DND-41 (cell line): Measurements from ENCODE around the gene PCNX2.
A peak's percentile ranks its signal among the peaks of the same experiment; 100 is the strongest.
"Not testable (repeated sequence)": the region's sequence is repeated elsewhere in the genome, so short reads cannot be mapped to it uniquely, and the experiment has no call there.

ENCODE experiments used
- ATAC-seq: fragments of 200-7000 bp; cut with Tn5 transposase; 3 replicates; pipeline ENCODE4 v1.9.1; 2021; ENCODE audit warnings: low read depth; ENCODE audit not compliant: insufficient read depth
- DNase-seq: peaks from one replicate; pipeline ENCODE4 v3.0.0-alpha.2; 2020
- H2AFZ ChIP-seq: 2 replicates; pipeline ENCODE4 v1.6.0; 2012; ENCODE audit warnings: low read depth, low read length
- H3K27ac ChIP-seq: 2 replicates; pipeline ENCODE4 v1.5.1; 2012; ENCODE audit warnings: low read length, inconsistent platforms
- H3K27me3 ChIP-seq: fragments of 200-600 bp; sonication (generic); 2 replicates; pipeline ENCODE4 v1.6.0; 2012; ENCODE audit warnings: low read length, mild to moderate bottlenecking, inconsistent platforms; ENCODE audit not compliant: insufficient read depth, poor library complexity
- H3K36me3 ChIP-seq: 2 replicates; pipeline ENCODE4 v1.5.1; 2012; ENCODE audit warnings: low read length, inconsistent platforms; ENCODE audit not compliant: insufficient read depth
- H3K4me1 ChIP-seq: 2 replicates; pipeline ENCODE4 v1.5.1; 2012; ENCODE audit warnings: mild to moderate bottlenecking, low read length; ENCODE audit not compliant: insufficient read depth
- H3K4me2 ChIP-seq: 2 replicates; pipeline ENCODE4 v1.6.0; 2012; ENCODE audit warnings: mild to moderate bottlenecking, moderate library complexity, low read length, inconsistent platforms; ENCODE audit not compliant: insufficient read depth
- H3K4me3 ChIP-seq, 2 experiments: fragments of 200-600 bp in 1 of 2; shearing (Covaris generic) in 1 of 2; 2 replicates each; pipeline ENCODE4 v1.5.1; 2012 to 2016; ENCODE audit warnings: inconsistent platforms in 2 of 2, low read length in 2 of 2, mild to moderate bottlenecking in 2 of 2, low read depth in 1 of 2, moderate library complexity in 1 of 2
- H3K79me2 ChIP-seq: 2 replicates; pipeline ENCODE4 v1.6.0; 2012; ENCODE audit warnings: low read length, inconsistent platforms; ENCODE audit not compliant: insufficient read depth
- H3K9ac ChIP-seq: 2 replicates; pipeline ENCODE4 v1.6.0; 2012; ENCODE audit warnings: low read depth, mild to moderate bottlenecking, inconsistent platforms, low read length, moderate library complexity
- H3K9me3 ChIP-seq: 2 replicates; pipeline ENCODE4 v1.5.1; 2012; ENCODE audit warnings: low read length, moderate library complexity, mild to moderate bottlenecking, inconsistent platforms; ENCODE audit not compliant: insufficient read depth, severe bottlenecking
- H4K20me1 ChIP-seq: 2 replicates; pipeline ENCODE4 v1.6.0; 2012; ENCODE audit warnings: low read length; ENCODE audit not compliant: insufficient read depth
- CTCF ChIP-seq: IDR thresholded peaks from 2 replicates; pipeline ENCODE4 v1.5.1; 2012; ENCODE audit warnings: borderline replicate concordance, low read length, moderate library complexity, mild to moderate bottlenecking; ENCODE audit not compliant: poor library complexity, severe bottlenecking; ENCODE audit errors: extremely low read depth
- EZH2 ChIP-seq: IDR thresholded peaks from 3 replicates; pipeline ENCODE4 v1.6.1; 2012; ENCODE audit warnings: borderline replicate concordance, low read depth, mild to moderate bottlenecking, moderate library complexity, low read length, inconsistent platforms; ENCODE audit not compliant: severe bottlenecking

The PCNX2 gene

GRCh38 chr1:233081735-233082134 lies 213.8 kb downstream of the PCNX2 start:
- Histone ChIP-seq H3K27me3 (no peaks in the 10 kb centered on the region), H3K4me2 (no peak overlapping the region), H3K4me3 (no peak overlapping the region), H3K27ac (no peak overlapping the region), H4K20me1 (no peaks in the 10 kb centered on the region), H2AFZ (no peak overlapping the region), H3K9me3 (no peaks in the 10 kb centered on the region), H3K4me1 (no peaks in the 10 kb centered on the region), H3K36me3 (no peaks in the 10 kb centered on the region), H3K79me2 (no peaks in the 10 kb centered on the region), H3K9ac (no peak overlapping the region)
- no peak for TF ChIP-seq CTCF
- TF ChIP-seq EZH2: no peak
- DNase-seq (no peak), ATAC-seq (0 out of 3 replicates have a peak, but pooled peaks have one; percentile 35)

GRCh38 chr1:233080827-233081226 lies 214.7 kb downstream of the PCNX2 start:
- not testable (repeated sequence) for H3K4me1 ChIP-seq, ATAC-seq, H3K79me2 ChIP-seq

GRCh38 chr1:233080286-233080685 lies 215.2 kb downstream of the PCNX2 start:
- no peak for TF ChIP-seq EZH2
- TF ChIP-seq CTCF: no peak
- no peaks in the 10 kb centered on the region for H3K27me3 ChIP-seq
- H2AFZ ChIP-seq: no peak overlapping the region
- no peak overlapping the region for H3K27ac ChIP-seq
- H3K79me2 ChIP-seq: no peaks in the 10 kb centered on the region
- H3K9me3 ChIP-seq: no peaks in the 10 kb centered on the region
- no peak overlapping the region for H3K4me3 ChIP-seq
- H3K9ac ChIP-seq: no peak overlapping the region
- no peaks in the 10 kb centered on the region for H3K36me3 ChIP-seq
- no peaks in the 10 kb centered on the region for H3K4me1 ChIP-seq
- H3K4me2 ChIP-seq: no peak overlapping the region
- H4K20me1 ChIP-seq: no peaks in the 10 kb centered on the region
- ATAC-seq: no peak
- DNase-seq: no peak

More at GRCh38 chr1:233080827-233081226, 214.7 kb downstream of the PCNX2 start:
- not testable (repeated sequence) for H3K36me3 ChIP-seq, H3K9ac ChIP-seq, H3K27ac ChIP-seq, H4K20me1 ChIP-seq, H3K4me2 ChIP-seq, H3K27me3 ChIP-seq, H2AFZ ChIP-seq, DNase-seq, H3K4me3 ChIP-seq, H3K9me3 ChIP-seq

- Histone ChIP-seq H3K4me1 (no peaks in the 10 kb centered on the region), H3K4me3 (no peak overlapping the region), H3K79me2 (no peaks in the 10 kb centered on the region), H3K27me3 (no peaks in the 10 kb centered on the region), H3K27ac (no peak overlapping the region), H3K36me3 (no peaks in the 10 kb centered on the region), H3K9me3 (no peaks in the 10 kb centered on the region), H2AFZ (no peak overlapping the region), H4K20me1 (no peaks in the 10 kb centered on the region), H3K9ac (no peak overlapping the region), H3K4me2 (no peak overlapping the region)
- DNase-seq: no peak
- no peak for TF ChIP-seq EZH2
- no peak for TF ChIP-seq CTCF
- ATAC-seq: no peak
Measured at GRCh38 chr1:233079574-233079973, 216.0 kb downstream of the PCNX2 start.
